OCI-LY7 (cell line): ENCODE data around the gene ZNRF3. TPM values are rescaled to one million over a fixed set of nuclear protein-coding genes. Genes with fewer than 3 reads are reported as not detected.

Experiments used
- BruUV-seq: library from RNA; stranded (reverse); fragments of 400-500 nt; replicated peaks from 2 replicates; lab custom pipeline; 2021; lab: Mats Ljungman, UMichigan
- CTCF ChIA-PET: fragments of 300-600 bp; sonication (Branson Sonifier 250); formaldehyde crosslinking; loops from one replicate; lab custom pipeline; 2022; ENCODE audit warnings: antibody characterized with exemption; ENCODE audit not compliant: unreplicated experiment; lab: Charles Lee
- POLR2A ChIA-PET: fragments of 300-600 bp; sonication (Branson Sonifier 250); formaldehyde crosslinking; loops from one replicate; lab custom pipeline; 2022; ENCODE audit warnings: antibody characterized with exemption; lab: Charles Lee
- DNase-seq: peaks from one replicate; pipeline ENCODE4 v3.0.0-alpha.2; 2015; ENCODE audit warnings: low spot score
- H2AFZ ChIP-seq: fragments of 200-600 bp; sonication (generic), shearing (Covaris generic); 2 replicates; pipeline ENCODE4 v1.6.1; 2014; ENCODE audit warnings: mild to moderate bottlenecking, antibody characterized with exemption, low read length, moderate library complexity
- H3K27ac ChIP-seq: fragments of 200-600 bp; sonication (generic); 2 replicates; pipeline ENCODE4 v1.5.1; 2014; ENCODE audit warnings: mixed run types, low read depth, mild to moderate bottlenecking, moderate library complexity, low read length, inconsistent platforms; ENCODE audit not compliant: poor library complexity, severe bottlenecking
- H3K36me3 ChIP-seq: fragments of 200-600 bp; sonication (generic); 2 replicates; pipeline ENCODE4 v1.6.1; 2014; ENCODE audit warnings: mild to moderate bottlenecking, antibody characterized with exemption, low read length, moderate library complexity, mixed read lengths; ENCODE audit not compliant: insufficient read depth
- H3K4me1 ChIP-seq: fragments of 200-600 bp; sonication (generic); 2 replicates; pipeline ENCODE4 v1.5.1; 2014; ENCODE audit warnings: mild to moderate bottlenecking, low read length; ENCODE audit not compliant: insufficient read depth, poor library complexity, severe bottlenecking
- H3K4me2 ChIP-seq: fragments of 200-600 bp; sonication (generic); 2 replicates; pipeline ENCODE4 v1.6.1; 2014; ENCODE audit warnings: mild to moderate bottlenecking, low read length
- H3K4me3 ChIP-seq: fragments of 200-600 bp; sonication (generic); 2 replicates; pipeline ENCODE4 v1.5.1; 2014; ENCODE audit warnings: mild to moderate bottlenecking, low read depth, low read length; ENCODE audit not compliant: poor library complexity, severe bottlenecking
- H3K79me2 ChIP-seq: fragments of 200-600 bp; sonication (generic); 2 replicates; pipeline ENCODE4 v1.6.1; 2016; ENCODE audit warnings: low read depth, mild to moderate bottlenecking, low read length, moderate library complexity, mixed read lengths; ENCODE audit not compliant: insufficient read depth
- H3K9me2 ChIP-seq: fragments of 200-600 bp; sonication (generic); 2 replicates; pipeline ENCODE4 v1.6.1; 2016; ENCODE audit warnings: mild to moderate bottlenecking, low read length, mixed read lengths; ENCODE audit not compliant: insufficient read depth
- H3K9me3 ChIP-seq: fragments of 200-600 bp; sonication (generic); 2 replicates; pipeline ENCODE4 v1.6.1; 2014; ENCODE audit warnings: mild to moderate bottlenecking, mixed run types, low read length, mixed read lengths
- H4K20me1 ChIP-seq: fragments of 200-600 bp; sonication (generic); 2 replicates; pipeline ENCODE4 v1.6.1; 2014; ENCODE audit warnings: mild to moderate bottlenecking, antibody characterized with exemption, low read length, moderate library complexity, mixed read lengths; ENCODE audit not compliant: insufficient read depth
- CTCF ChIP-seq: fragments of 200-600 bp; sonication (generic); conservative IDR thresholded peaks from 2 replicates; pipeline ENCODE4 v1.5.1; 2014; ENCODE audit warnings: mild to moderate bottlenecking, antibody characterized with exemption, low read length, moderate library complexity, mixed read lengths
- EZH2phosphoT487 ChIP-seq: fragments of 200-600 bp; sonication (generic); IDR thresholded peaks from 2 replicates; pipeline ENCODE4 v1.6.1; 2018; ENCODE audit warnings: low read depth, borderline replicate concordance, mild to moderate bottlenecking, mixed run types, antibody characterized with exemption, low read length, moderate library complexity, mixed read lengths
- intact Hi-C: fragments of 100-400 bp; cut with micrococcal nuclease; formaldehyde crosslinking; loops from one replicate; pipeline ENCODE4 v1.10.0; 2022; ENCODE audit not compliant: unreplicated experiment
- total RNA-seq, 2 experiments: library from RNA; depleted of rRNA in 1 of 2; stranded (reverse); fragments of >200 nt in 1 of 2; shearing (Covaris generic) in 1 of 2; gene quantifications; 2 replicates each; pipeline ENCODE4 v1.2.3, GENCODE V29; 2014 to 2022

Gene ZNRF3
- total RNA-seq, 2 experiments from 2014 or later: 3.6 to 3.9 TPM

GRCh38 chr22:29043906-29044575, 160.7 kb downstream of the ZNRF3 start:
- TF ChIP-seq EZH2phosphoT487: no peak
- TF ChIP-seq CTCF: no peak
- no peak overlapping the region for H3K4me3 ChIP-seq
- no peaks in the 10 kb centered on the region; the same call in 1 of the 2 replicates for H4K20me1 ChIP-seq
- no peak overlapping the region for H3K27ac ChIP-seq
- CTCF ChIA-PET: interaction anchor here (1.3 kb wide), 1 partner anchor 22 kb away, joined by 3 read pairs; no protein-coding TSS in a partner anchor
- POLR2A ChIA-PET: no interaction called here
- no TSS peak for BruUV-seq
- no peaks in the 10 kb centered on the region for H3K9me3 ChIP-seq
- H3K79me2 ChIP-seq: no peaks in the 10 kb centered on the region
- no peaks in the 10 kb centered on the region for H3K4me1 ChIP-seq
- no peaks in the 10 kb centered on the region for H3K9me2 ChIP-seq
- no peak for DNase-seq
- H3K36me3 ChIP-seq: no peaks in the 10 kb centered on the region
- no peak overlapping the region for H3K4me2 ChIP-seq
- H2AFZ ChIP-seq: no peak overlapping the region
- intact Hi-C loops: loop anchor here (5.0 kb wide), 1 partner anchor 203 kb away; no protein-coding TSS in a partner anchor

DNA sequence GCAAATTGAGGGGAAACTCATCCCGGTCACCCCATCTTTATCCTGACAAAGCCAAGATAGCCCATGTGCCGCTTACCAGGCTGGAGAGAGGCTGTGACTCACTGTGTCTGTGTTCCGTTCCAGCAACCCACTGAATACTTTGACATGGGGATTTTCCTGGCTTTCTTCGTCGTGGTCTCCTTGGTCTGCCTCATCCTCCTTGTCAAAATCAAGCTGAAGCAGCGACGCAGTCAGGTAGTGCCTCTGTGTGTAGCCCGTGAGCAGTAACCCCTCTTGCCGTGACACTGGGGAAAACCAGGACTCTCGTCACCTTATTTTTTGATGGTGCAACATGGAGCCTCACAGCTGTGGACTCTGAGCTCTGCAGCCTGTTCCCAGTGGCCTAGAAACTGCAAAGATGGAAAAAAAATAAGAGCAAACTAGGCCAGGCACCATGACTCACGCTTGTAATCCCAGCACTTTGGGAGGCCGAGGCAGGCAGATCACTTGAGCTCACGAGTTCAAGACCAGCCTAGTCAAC, 161.3 kb downstream of the ZNRF3 start:
- BruUV-seq: no TSS peak
- intact Hi-C loops: loop anchor here (5.0 kb wide), 1 partner anchor 203 kb away; no protein-coding TSS in a partner anchor

More for the DNA sequence above, 161.3 kb downstream of the ZNRF3 start:
- Histone ChIP-seq H3K9me3 (no peaks in the 10 kb centered on the region), H2AFZ (no peak overlapping the region), H3K27ac (no peak overlapping the region), H3K4me3 (no peak overlapping the region), H3K9me2 (no peaks in the 10 kb centered on the region), H3K4me2 (no peak overlapping the region), H4K20me1 (no peaks in the 10 kb centered on the region; the same call in 1 of the 2 replicates), H3K79me2 (no peaks in the 10 kb centered on the region), H3K36me3 (no peaks in the 10 kb centered on the region), H3K4me1 (no peaks in the 10 kb centered on the region)
- CTCF ChIA-PET: no interaction called here
- POLR2A ChIA-PET: no interaction called here
- DNase-seq: no peak
- no peak for TF ChIP-seq CTCF
